ENCODE data around the gene ZSCAN12.
"Not testable (repeated sequence)": the region's sequence is repeated elsewhere in the genome, so short reads cannot be mapped to it uniquely, and the experiment has no call there.

The ZSCAN12 gene

GRCh38 chr6:28393912-28394662 is 5.5 kb downstream of the ZSCAN12 start:
- no peak for DNase-seq

GRCh38 chr6:28390688-28391087 is 8.9 kb downstream of the ZSCAN12 start:
- DNase-seq: no peak

GRCh38 chr6:28384143-28384533 is 15.4 kb downstream of the ZSCAN12 start:
- DNase-seq: no peak

- DNase-seq: no peak
Observed at GRCh38 chr6:28383235-28384142, 16.1 kb downstream of the ZSCAN12 start.

GRCh38 chr6:28380381-28380780 is 19.2 kb downstream of the ZSCAN12 start:
- no peak for DNase-seq

- no peak for DNase-seq
Observed at GRCh38 chr6:28378644-28379043, 20.9 kb downstream of the ZSCAN12 start.

GRCh38 chr6:28377879-28378278 is 21.7 kb downstream of the ZSCAN12 start:
- no peak for DNase-seq

GRCh38 chr6:28373925-28374324 is 25.6 kb downstream of the ZSCAN12 start:
- DNase-seq: no peak

GRCh38 chr6:28371706-28372451 is 27.7 kb downstream of the ZSCAN12 start:
- no peak for DNase-seq

- DNase-seq: no peak
Observed at GRCh38 chr6:28371280-28371679, 28.3 kb downstream of the ZSCAN12 start.

GRCh38 chr6:28370440-28370839 is 29.1 kb downstream of the ZSCAN12 start:
- no peak for DNase-seq

- no peak for DNase-seq
Observed at GRCh38 chr6:28369463-28369862, 30.1 kb downstream of the ZSCAN12 start.

- DNase-seq: no peak
Observed at GRCh38 chr6:28368522-28368921, 31.0 kb downstream of the ZSCAN12 start.

- DNase-seq: not testable (repeated sequence)
Observed at GRCh38 chr6:28365590-28365989, 34.0 kb downstream of the ZSCAN12 start.

GRCh38 chr6:28360961-28361360 is 38.6 kb downstream of the ZSCAN12 start:
- DNase-seq: no peak

GRCh38 chr6:28359562-28359961 is 40.0 kb downstream of the ZSCAN12 start:
- not testable (repeated sequence) for DNase-seq

GRCh38 chr6:28357036-28357435 is 42.5 kb downstream of the ZSCAN12 start:
- no peak for DNase-seq

GRCh38 chr6:28356666-28357020 is 42.9 kb downstream of the ZSCAN12 start:
- no peak for DNase-seq

GRCh38 chr6:28355743-28356665 is 43.5 kb downstream of the ZSCAN12 start:
- peak; percentile 63 for DNase-seq

GRCh38 chr6:28354688-28355554 is 44.6 kb downstream of the ZSCAN12 start:
- DNase-seq: no peak

- no peak for DNase-seq
Observed at GRCh38 chr6:28353981-28354676, 45.4 kb downstream of the ZSCAN12 start.
